Measurements from ENCODE around the gene GJB4.
"Not testable (repeated sequence)": the region's sequence is repeated elsewhere in the genome, so short reads cannot be mapped to it uniquely, and the experiment has no call there.

GJB4 gene
- total RNA-seq = 0 to 0.07 (median 0) reads per million in 18 experiments

GRCh38 chr1:34759503-34760357 is at the start of gene GJB4:
Gene GJB4 (plus strand): TSS chr1:34759740. CDS start chr1:34761255, 1,515 bp downstream.
- no peak for DNase-seq

DNA sequence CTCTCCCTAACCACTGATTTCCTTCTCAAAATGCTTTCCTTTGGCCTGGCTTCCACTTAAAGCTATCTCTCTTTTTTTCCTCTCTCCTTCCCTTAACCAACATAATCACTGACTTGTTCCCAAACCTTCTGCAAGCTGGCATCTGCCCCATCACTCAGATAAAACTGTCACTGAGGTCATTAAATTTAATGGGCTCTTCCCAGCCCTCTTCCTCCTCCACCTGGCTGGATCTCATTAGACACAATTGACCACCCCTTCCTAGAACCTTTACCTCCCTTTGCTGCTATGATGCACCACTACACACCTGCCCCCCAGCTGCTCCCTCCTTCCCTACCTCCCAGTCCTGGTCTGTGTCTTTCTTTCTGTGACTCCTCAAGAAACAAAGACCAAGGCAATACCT is 48.7 kb upstream of the GJB4 start:
- no peak for DNase-seq

DNA sequence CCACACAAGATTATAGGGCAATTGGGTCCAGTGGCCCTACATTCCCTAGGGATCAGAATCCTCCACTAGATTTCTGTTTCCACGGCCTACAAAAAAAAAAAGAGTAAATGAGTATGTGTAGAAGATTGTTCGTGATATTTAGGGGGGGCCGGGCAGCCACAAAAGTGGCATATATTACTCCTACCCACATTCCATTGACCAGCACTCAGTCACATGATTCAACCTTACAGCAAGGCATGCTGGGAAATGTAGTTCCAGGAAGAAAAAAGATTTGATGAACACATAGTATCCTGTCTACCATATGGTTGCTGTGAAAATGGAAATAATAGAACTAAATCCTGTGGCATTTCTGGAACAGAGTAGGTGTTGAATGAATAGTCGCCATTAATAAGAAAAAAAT is 48.1 kb upstream of the GJB4 start:
- DNase-seq = no peak

DNA sequence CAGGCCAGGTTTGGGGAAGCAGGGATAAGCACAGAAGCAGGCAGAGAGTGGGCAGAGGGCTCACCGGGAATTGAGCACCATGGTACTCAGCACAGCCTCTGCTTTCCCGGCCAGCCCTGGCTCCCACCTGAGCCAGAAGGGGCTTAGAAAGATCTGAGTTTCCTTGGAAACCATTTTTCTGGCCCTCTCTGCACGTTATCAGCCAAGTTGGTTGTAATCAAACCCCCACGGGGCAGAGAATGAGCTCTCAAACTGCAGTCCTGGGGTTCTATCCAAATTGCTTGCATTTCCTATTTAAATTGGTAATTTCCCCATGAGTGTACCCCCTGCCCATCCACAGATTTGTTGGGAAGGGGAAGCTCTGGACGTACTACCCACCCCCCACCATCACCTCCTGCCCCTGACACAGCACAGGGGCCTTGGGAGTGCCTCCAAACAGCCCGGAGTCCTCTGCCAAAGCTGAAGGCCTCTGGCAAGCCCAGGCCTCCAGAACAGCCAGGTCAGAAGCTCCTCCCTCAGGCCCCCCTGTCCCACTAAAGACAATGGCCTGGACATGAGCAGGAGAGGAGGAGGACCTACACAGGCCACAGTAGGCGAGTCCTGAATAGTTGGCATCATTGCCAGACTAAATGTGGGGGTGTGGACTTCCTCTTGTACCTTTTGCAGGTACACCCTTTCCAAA is 47.4 kb upstream of the GJB4 start:
- DNase-seq = no peak

DNA sequence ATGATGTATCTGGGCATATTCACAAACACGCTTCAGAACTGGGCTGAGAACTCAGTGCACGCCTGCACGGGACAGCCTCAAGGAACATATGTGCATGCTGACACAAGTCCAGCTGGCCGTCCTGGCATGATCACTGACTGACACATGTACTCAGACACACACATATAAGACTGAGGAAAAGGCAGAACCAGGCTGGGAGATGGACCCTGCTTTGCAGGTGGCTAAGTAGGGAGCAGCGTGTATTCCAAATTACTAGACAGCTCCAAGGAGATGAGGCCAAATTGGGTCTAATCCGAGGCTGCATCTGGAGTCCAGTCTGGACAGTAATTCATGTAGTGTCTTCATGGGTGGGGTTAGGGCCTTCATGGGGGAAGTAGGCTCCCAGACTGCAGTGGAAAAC is 46.1 kb upstream of the GJB4 start:
- no peak for DNase-seq

DNA sequence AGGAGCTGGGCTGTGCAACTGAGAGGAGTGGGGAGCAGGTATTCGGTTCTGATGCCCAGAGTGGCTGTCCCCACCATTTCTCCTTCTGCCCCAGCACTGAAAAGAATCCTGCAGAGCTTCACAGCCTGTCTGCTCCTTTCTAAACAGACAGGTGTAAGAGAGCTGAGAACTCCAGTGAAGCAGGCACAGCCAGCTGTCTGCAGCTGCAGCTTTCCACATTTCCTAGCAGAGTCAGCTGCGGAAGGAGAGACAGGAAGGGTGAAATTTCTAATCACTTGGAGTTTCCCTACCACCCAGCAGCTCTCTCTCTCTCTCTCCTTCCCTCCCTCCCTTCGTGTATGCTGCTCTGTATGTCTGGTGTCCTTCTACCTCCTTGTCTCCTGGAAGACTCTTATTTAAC is 45.2 kb upstream of the GJB4 start:
- DNase-seq = no peak

GRCh38 chr1:34715139-34715538 is 44.4 kb upstream of the GJB4 start:
- no peak for DNase-seq

DNA sequence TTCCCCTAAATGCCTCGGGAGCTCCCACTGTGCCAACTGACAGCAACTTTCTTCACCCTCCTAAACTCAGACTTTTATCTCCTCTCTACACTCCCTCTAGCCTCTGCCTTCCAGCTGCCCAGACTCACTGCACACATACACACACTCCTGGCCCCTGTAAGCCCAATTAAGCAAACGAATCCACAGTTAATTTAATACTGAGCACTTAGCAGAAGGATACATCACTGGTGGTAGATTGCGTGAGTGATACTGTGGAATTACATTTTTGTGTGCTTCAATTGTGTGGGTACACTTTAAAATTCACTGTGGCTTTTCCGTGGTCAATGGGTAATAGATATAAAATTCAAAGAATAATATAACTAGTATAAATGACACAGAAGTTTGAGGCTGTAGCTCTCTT is 38.3 kb upstream of the GJB4 start:
- no peak for DNase-seq

DNA sequence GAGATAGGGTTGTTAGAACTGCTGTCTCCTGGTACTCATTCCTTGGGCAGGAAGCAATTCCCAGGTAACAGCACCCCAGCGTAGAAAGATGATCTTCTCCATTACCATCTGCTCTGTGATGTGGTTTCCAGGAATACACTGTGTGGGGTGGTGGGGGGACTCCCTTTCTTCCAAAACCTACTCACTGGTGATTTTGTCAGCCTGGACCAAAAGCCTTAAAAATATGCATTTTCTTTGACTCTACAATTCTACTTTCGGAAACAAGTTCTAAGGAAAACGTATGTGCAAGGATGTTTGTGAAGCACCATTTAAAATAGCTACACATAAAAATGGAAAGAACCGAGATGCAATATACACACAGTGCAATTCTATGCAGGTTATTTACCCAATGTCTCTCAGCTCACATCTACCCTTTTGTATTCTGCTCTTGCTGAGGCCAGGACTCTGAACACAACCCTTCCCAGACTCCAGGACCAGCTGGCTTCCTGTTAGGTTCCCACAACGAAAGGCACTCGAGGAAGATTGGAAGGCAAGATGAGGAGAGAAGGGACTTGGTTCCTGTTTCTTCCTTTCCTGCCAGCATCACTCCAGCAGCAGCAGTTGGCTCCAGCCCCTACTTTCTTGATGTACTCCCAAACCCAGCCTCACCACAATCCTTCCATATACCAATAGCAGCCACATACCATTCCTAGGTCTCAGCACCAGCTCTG is 37.7 kb upstream of the GJB4 start:
- DNase-seq = no peak

DNA sequence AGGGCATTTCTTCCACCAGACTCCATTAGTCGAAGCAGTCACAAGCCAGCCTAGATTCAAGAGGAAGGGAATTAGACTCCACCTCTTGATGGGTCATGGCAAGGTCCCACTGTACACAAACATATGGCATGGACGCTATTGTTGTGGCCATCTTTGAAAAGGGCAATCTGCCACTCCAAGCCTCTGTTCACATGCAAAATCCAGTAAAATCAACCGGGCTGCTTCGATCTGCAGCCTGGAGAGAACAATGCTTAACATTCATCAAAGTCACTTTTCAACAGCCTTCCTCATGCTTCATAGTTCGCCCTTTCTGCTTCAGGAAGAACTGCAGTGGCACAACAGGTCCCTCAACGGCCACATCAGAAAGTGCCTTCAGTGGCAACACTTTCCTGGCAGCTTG is 32.7 kb upstream of the GJB4 start:
- no peak for DNase-seq

DNA sequence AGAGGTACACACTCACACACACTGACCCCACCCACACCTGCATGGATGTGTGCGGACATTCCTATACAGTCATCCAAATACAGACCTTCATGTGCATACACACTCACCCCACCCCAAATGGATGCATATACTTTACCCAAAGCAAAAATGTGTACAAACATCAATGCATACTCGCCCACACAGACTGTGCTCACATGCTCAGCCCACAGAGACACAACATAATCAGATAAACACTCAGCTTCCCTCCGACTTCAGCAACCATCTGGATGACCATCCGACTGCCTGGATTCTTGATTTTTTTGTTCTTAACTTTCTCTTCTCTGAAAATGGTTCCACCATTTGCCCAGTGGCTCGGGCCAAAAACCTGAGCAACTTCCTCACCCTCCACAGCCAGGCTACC is 29.1 kb upstream of the GJB4 start:
- no peak for DNase-seq

DNA sequence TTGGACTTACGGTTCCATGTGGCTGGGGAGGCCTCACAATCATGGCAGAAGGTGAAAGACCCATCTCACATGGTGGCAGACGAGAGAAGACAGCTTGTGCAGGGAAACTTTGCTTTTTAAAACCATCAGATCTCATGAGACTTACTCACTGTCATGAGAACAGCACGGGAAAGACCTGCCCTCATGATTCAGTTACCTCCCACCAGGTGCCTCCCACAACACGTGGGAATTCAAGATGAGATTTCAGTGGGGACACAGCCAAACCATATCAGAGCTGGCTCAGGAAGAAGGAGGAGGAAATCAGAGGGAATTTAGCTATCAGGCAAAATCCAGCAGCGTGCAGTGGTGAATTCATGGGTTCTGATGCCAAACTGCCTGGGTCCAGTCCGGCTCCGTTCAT is 26.7 kb upstream of the GJB4 start:
- not testable (repeated sequence) for DNase-seq

GRCh38 chr1:34736692-34737091 is 22.8 kb upstream of the GJB4 start:
- DNase-seq = no peak

DNA sequence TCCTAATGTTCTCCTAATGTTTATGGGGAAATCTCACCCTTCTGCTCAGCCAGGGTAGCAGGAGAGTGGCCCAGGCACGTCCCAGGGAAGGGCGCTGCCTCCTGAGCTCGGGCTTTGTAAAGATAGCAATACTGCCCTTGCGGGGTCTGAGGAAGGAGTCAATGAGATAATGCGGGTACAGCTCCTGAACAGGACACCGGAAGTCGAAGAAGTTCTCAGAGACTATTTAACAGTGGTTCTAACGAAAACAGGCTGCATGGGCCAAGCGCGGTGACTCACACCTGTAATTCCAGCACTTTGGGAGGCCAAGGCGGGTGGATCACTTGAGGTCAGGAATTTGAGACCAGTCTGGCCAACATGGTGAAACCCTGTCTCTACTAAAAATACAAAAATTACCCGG is 22.3 kb upstream of the GJB4 start:
- not testable (repeated sequence) for DNase-seq

- DNase-seq = no peak
Observed at GRCh38 chr1:34739613-34740012, 19.9 kb upstream of the GJB4 start.

DNA sequence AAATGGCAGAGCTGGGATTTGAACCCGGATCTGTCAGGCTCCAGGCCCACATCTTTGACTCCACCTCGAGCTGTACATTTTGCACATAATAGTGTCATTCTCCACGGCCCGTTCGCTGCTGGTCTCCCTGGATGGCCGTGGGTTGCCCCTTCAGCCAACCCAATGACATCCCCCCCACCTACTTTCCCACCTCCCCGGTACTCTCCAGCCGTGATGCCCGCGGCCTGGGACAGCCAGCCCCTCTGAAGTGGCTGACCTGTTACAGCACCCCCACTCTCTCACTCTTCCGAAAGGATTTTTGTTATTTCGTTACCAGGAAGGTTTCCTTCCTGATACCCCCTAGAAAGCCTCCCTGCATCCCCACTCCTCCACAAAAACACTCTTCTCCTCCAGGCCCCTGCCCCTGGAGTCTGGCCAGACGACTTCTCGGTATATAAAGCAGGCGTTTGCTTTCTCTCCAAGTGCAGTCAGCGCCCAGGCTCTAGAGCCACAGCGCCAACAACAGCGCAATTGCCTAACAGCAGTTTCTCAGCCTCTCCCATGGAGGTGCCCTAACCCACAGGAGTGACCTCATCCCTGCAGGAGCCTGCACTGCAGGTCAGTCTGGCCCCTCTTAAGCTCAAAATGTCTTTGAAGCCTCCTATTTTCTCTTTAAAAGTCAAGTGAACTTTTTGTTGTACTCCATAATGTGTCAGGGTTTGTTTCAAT is 19.2 kb upstream of the GJB4 start:
- DNase-seq = no peak

- DNase-seq = peak; percentile 49 to 73
Observed at GRCh38 chr1:34742667-34743270, 16.8 kb upstream of the GJB4 start.

- DNase-seq = no peak
Observed at GRCh38 chr1:34743775-34744174, 15.8 kb upstream of the GJB4 start.

DNA sequence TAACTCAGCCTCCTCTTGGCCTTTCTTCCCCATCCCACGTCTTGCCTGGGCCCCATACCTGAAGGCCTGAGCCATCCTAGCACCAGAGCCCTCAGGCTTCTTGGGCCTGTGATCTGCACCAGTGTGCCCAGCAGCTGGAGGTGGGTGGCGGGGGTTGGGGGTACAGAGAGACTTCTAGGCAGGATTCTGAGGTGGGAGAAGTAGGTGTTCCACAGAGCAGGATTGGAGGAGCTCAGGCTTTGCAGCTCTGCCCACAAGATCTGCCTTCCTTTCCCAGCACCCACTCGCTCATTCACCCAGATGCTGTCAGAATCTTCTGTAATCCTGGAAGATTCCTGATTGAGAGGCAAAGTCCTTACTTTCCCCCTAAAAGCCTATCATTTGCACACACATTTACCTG is 14.7 kb upstream of the GJB4 start:
- DNase-seq = no peak

- no peak for DNase-seq
Observed at GRCh38 chr1:34745666-34746065, 13.9 kb upstream of the GJB4 start.

- no peak for DNase-seq
Observed at GRCh38 chr1:34746101-34746500, 13.4 kb upstream of the GJB4 start.
